Stimulated activated CD4-positive, alpha-beta T cell treated with anti-CD3 and anti-CD28 coated beads, Interleukin-1b, Interleukin-23, amount 100 ng/mL, for 48 hours (primary cell): ENCODE results near the gene GRM5.
A peak's percentile ranks its signal among the peaks of the same experiment; 100 is the strongest.
"Not testable (repeated sequence)": the region's sequence is repeated elsewhere in the genome, so short reads cannot be mapped to it uniquely, and the experiment has no call there.

Experiments used
- DNase-seq: peaks from one replicate; pipeline ENCODE4 v3.0.0-alpha.2; 2020

The GRM5 gene

GRCh38 chr11:89065651-89066201, at the start of gene GRM5:
TSS of gene GRM5 (minus strand) at chr11:89065982. CDS start at chr11:89047872, 18,110 bp downstream.
- DNase-seq, result not testable (repeated sequence)

GRCh38 chr11:89097956-89098355, 32.2 kb upstream of the GRM5 start:
- peak; percentile 1 for DNase-seq

GRCh38 chr11:89093806-89094205, 28.0 kb upstream of the GRM5 start:
- not testable (repeated sequence) for DNase-seq

GRCh38 chr11:89084951-89085350, 19.2 kb upstream of the GRM5 start:
- not testable (repeated sequence) for DNase-seq

- DNase-seq, result not testable (repeated sequence)
Observed at GRCh38 chr11:89070911-89071310, 5.1 kb upstream of the GRM5 start.

- no peak for DNase-seq
Observed at GRCh38 chr11:89067264-89067663, 1.5 kb upstream of the GRM5 start.

- DNase-seq, result no peak
Observed at GRCh38 chr11:89065066-89065465, 716 bp downstream of the GRM5 start.

- not testable (repeated sequence) for DNase-seq
Observed at GRCh38 chr11:89063481-89063951, 2.3 kb downstream of the GRM5 start.

- peak; percentile 1 for DNase-seq
Observed at GRCh38 chr11:89062771-89063298, 2.9 kb downstream of the GRM5 start.

- DNase-seq, result not testable (repeated sequence)
Observed at GRCh38 chr11:89061839-89062238, 3.9 kb downstream of the GRM5 start.

GRCh38 chr11:89057406-89057805, 8.4 kb downstream of the GRM5 start:
- not testable (repeated sequence) for DNase-seq

GRCh38 chr11:89052220-89052619, 13.6 kb downstream of the GRM5 start:
- no peak for DNase-seq

GRCh38 chr11:89047159-89047558, 18.6 kb downstream of the GRM5 start:
- DNase-seq, result not testable (repeated sequence)

- DNase-seq, result not testable (repeated sequence)
Observed at GRCh38 chr11:89043861-89044588, 21.8 kb downstream of the GRM5 start.

GRCh38 chr11:89029671-89030070, 36.1 kb downstream of the GRM5 start:
- not testable (repeated sequence) for DNase-seq

- DNase-seq, result no peak
Observed at GRCh38 chr11:89021339-89021738, 44.4 kb downstream of the GRM5 start.

GRCh38 chr11:89019827-89020547, 45.8 kb downstream of the GRM5 start:
- DNase-seq, result not testable (repeated sequence)

GRCh38 chr11:89016214-89016613, 49.6 kb downstream of the GRM5 start:
- DNase-seq, result no peak

- DNase-seq, result no peak
Observed at GRCh38 chr11:89015614-89016013, 50.2 kb downstream of the GRM5 start.

GRCh38 chr11:89000852-89001251, 64.9 kb downstream of the GRM5 start:
- not testable (repeated sequence) for DNase-seq

GRCh38 chr11:88979641-88980040, 86.1 kb downstream of the GRM5 start:
- no peak for DNase-seq

- DNase-seq, result not testable (repeated sequence)
Observed at GRCh38 chr11:88978992-88979391, 86.8 kb downstream of the GRM5 start.

- DNase-seq, result not testable (repeated sequence)
Observed at GRCh38 chr11:88975441-88975840, 90.3 kb downstream of the GRM5 start.
